HG02763 (cell line): ENCODE measurements around the gene PQBP1.
"Not testable (repeated sequence)": the region's sequence is repeated elsewhere in the genome, so short reads cannot be mapped to it uniquely, and the experiment has no call there.

Experiments used
- ATAC-seq: cut with Tn5 transposase; IDR thresholded peaks from one replicate; pipeline ENCODE4 v1.9.1; 2021; ENCODE audit warnings: mild to moderate bottlenecking, moderate library complexity; ENCODE audit not compliant: unreplicated experiment

Gene PQBP1, protein sequence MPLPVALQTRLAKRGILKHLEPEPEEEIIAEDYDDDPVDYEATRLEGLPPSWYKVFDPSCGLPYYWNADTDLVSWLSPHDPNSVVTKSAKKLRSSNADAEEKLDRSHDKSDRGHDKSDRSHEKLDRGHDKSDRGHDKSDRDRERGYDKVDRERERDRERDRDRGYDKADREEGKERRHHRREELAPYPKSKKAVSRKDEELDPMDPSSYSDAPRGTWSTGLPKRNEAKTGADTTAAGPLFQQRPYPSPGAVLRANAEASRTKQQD

DNA sequence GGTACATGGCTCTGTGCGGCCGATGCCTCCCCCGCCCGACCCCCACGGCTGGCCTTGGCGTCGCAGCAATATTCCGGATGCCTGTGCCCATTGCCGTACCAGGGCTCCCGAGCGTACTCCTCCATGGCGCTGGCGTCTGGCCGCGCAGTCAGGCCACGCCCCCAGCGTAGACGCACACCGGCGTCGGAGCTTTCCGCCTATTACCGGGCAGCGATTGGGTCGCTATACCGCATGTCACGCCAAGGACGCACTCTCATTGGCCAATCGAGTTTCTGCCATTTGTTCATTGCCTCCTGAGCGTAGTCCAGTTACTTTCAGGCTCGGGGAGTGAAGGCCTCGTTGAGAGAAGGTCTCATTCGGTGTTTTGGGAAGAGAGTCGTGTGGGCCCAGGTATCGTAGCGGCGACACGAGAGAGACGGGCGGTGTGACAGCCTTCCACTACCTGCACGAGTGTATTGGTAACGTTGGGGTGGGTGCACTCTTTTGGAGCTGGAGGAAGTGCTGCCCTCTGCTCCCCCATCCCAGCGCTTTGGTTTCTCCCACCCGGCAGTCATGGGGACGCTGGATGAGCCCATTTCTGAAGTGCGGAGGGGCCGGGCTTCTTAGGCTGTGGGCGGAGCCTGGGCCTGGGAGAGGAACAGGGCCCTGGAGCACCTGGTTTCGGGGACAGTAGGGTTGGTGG lies at the start of gene PQBP1, which contains the start of gene TIMM17B:
Gene PQBP1 (plus strand): TSS at position 306 of the 682 bp plus-strand sequence. CDS start 580 bp downstream, outside the sequence.
Gene TIMM17B (minus strand): TSS at position 144 of the 682 bp plus-strand sequence. CDS start 19 bp downstream, at position 125.
- peak; percentile 87 for ATAC-seq

- ATAC-seq = no peak
Measured at GRCh38 chrX:48848847-48849246, 48.9 kb upstream of the PQBP1 start.

DNA sequence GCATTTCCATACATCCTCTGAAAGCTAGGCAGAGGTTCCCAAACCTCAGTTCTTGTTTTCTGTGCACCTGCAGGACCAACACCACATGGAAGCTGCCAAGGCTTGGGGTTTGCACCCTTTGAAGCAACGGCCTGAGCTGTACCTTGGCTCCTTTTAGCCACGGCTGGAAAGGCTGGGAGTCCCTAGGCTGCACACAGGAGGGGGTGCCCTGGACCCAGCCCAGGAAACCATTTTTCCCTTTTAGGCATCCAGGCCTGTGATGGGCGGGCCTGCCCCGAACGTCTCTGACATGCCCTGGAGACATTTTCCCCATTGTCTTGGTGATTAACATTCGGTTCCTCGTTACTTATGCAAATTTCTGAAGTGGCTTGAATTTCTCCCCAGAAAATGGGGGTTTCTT lies 44.9 kb upstream of the PQBP1 start:
- ATAC-seq = no peak

DNA sequence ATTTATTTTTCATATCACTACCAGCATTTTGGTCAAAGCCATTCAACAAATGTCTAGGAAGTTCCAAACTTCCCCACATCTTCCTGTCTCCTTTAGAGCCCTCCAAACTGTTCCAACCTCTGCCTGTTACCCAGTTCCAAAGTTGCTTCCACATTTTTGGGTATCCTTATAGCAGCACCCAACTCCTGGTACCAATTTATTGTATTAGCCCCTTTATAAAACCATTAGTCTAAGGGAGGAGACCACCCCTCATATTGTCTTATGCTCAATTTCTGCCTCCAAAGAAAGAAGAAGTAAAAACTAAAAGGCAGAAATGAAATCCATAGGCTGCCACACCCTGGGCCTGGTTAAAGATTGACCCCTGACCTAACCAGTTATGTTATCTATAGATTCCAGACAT lies 44.2 kb upstream of the PQBP1 start:
- ATAC-seq = not testable (repeated sequence)

DNA sequence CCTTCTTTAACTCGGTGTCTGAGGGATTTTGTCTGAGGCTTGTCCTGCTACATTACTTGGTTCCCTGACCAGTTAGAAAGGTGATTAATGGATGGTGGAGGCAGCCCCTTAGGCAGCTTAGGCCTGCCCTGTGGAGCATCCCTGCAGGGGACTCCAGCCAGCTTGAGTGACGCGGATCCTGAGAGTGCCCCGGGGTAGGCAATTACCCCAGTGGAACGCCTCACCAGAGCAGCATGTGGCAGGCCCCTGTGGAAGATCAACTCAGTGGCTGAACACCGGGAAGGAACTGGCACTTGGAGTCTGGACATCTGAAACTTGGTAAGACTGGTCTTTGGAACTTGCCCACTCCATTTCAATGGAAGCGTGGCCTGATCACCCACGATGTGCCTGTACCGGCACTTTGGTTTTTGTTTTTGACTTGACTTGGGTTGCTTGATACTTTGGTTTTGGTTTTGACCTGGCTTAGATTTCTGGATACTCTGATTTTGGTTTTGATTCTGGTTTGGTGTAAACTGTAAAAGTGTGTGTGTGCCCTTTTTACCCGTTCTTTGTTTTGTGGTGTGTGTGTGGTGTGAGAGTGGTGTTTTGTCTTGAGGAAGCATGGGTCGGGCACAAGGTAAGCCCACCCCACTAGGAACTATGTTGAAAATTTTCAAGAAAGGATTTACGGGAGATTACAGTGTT lies 43.5 kb upstream of the PQBP1 start:
- ATAC-seq = not testable (repeated sequence)

DNA sequence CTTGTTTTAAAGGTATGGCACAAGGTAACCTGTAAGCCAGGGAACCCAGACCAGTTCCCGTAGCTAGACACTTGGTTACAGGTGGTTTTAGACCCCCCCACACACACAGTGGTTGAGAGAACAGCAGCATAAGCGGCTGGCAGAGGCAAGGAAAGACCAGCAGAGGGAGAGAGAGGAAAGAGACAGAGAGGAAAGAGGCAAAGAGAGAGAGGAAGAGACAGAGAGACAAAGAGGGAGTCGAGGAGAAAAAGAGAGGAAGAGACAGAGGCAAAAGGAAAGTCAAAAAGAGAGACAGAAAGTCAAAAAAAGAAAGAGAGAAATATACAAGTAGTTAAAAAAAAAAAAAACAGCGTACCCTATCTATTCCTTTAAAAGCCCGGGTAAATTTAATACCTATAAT lies 42.8 kb upstream of the PQBP1 start:
- ATAC-seq = no peak

- no peak for ATAC-seq
Measured at GRCh38 chrX:48864210-48864609, 33.5 kb upstream of the PQBP1 start.

DNA sequence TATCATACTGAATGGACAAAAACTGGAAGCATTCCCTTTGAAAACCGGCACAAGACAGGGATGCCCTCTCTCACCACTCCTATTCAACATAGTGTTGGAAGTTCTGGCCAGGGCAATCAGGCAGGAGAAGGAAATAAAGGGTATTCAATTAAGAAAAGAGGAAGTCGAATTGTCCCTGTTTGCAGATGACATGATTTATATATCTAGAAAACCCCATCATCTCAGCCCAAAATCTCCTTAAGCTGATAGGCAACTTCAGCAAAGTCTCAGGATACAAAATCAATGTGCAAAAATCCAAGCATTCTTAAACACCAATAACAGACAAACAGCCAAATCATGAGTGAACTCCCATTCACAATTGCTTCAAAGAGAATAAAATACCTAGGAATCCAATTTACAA lies 25.7 kb upstream of the PQBP1 start:
- not testable (repeated sequence) for ATAC-seq

DNA sequence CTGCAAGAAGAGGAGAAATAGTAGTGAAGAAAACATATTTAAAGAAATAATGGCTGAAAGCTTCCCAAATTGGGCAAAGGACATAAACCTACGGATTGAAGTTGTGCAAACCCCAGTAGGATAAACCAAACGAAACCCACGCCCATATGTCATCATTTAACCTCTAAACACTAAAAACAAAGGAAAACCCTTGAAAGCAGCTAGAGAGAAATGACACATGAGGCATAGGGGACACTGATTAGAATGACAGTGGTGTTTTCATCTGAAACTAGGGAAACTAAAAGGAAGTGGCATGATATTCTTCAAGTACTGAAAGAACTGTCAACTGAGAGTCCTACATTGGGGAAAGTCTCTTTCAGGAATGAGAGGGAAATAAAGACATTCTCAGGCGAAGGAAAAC lies 20.8 kb upstream of the PQBP1 start:
- not testable (repeated sequence) for ATAC-seq

GRCh38 chrX:48883729-48884128 lies 14.0 kb upstream of the PQBP1 start:
- ATAC-seq = no peak

GRCh38 chrX:48886586-48886985 lies 11.1 kb upstream of the PQBP1 start:
- ATAC-seq = not testable (repeated sequence)

DNA sequence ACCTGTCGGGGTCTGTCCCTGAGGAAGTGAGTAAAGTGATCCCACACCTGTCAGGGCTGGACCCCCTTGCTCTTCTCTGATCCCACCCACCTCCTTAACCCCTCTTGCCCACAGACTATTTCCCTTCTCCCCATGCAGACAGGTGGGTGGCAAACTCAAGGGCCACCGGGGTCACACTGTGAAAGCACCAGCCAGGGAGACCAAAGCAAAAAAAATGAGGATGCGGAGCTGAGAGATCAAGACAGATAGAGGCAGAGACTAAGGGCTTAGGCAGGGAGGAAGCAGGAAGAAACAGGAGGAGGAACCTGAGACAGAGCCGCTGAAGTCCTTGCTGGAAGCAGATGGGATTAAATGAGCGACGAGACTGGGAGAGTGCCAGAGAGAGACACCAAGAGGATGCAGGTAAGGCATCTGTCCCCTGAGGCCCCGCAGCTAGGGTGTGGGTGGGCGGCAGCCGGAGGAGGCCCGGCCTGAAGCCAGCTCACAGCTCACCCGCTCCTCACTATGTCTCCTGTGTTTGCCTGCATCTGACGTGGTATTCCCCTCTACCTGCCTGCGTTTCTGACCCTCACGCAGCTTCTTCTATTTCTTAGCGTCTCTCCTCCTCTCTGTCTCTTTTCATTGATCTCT lies 7.3 kb upstream of the PQBP1 start:
- no peak for ATAC-seq

DNA sequence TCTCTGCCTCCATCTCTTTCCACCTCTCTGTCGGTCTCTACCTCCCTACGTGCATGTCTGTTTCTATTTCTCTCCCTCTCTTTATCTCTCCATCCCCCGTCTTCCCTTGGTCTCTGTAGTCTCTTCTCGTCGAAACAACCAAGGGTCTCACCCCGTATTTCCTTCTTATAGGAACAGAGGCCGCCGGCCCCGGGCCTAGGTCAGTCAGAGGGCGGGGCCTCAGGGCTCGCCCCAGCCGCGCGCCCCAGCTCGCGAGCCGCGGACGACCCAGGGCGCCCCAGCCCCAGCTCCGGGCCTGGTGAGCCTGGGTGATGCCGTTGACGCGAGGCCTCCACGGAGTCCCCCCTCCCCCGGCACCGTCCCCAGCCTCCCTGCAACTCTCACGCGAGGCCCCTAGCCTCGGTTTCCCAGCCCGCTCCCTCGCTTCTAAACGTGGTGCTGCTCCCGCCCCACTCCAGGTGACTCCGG lies 6.8 kb upstream of the PQBP1 start:
- ATAC-seq = peak; percentile 32

DNA sequence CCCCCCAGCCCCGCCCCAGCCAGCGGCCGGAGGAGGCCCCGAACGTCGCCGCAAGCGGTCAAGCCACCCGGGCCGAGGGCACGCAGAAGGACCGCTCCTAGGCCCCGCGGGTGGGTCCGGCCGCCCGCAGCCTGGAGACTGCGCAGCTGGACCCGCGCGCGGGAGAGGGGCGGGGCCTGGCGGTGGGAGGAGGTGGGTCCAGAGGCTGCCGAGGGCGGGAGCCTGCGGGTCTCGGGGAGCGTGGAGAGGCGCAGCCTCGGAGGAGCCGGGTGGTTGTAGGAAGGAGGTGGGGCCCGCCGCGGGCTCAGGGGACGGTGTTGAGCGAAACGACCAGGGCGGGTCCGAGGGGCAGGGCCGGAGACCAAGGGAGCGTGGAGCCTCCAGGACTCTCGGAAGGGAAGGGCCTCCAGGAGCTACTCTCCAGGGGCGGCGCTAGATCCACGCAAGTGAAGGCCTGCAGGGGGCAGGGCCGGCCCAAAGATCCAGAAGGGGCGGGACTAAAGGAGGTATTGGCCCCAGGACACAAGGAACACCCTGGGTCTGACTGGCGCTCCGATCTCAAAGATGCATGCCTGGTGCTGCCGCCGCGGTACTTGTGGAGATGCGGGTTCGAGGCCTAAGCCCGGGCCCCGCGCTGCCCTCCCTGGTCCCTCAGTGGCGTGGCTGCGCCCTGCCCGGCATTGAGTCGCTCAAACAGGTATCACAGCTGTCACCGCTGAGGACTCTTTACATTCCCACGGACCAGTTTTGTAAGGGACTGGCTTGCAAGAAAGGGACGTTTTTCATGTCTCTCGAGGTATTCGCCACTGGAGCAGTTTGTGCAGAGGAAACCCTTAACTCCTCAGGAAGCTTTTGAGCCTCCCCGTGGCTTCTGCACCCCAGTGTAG lies 6.1 kb upstream of the PQBP1 start:
- peak; percentile 64 for ATAC-seq

DNA sequence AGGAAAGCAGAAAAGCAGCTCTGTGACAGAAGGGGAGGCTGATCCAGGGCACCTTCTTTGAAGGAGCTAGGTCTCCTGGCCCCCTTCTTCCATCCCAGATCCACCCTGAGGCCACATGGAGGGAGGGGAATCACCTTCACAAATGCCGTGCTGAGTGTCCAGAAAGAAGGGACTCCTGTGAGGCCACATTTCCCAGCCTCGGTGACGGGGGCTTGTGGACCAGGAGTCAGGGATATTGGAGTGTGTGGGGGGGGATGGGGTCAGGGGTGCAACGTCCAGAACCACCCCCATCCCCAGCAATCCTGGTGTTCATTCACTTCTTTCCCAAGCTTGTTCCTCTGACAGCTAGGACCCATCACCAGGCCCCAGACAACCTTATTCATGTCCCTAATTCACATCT lies 4.8 kb upstream of the PQBP1 start:
- no peak for ATAC-seq

DNA sequence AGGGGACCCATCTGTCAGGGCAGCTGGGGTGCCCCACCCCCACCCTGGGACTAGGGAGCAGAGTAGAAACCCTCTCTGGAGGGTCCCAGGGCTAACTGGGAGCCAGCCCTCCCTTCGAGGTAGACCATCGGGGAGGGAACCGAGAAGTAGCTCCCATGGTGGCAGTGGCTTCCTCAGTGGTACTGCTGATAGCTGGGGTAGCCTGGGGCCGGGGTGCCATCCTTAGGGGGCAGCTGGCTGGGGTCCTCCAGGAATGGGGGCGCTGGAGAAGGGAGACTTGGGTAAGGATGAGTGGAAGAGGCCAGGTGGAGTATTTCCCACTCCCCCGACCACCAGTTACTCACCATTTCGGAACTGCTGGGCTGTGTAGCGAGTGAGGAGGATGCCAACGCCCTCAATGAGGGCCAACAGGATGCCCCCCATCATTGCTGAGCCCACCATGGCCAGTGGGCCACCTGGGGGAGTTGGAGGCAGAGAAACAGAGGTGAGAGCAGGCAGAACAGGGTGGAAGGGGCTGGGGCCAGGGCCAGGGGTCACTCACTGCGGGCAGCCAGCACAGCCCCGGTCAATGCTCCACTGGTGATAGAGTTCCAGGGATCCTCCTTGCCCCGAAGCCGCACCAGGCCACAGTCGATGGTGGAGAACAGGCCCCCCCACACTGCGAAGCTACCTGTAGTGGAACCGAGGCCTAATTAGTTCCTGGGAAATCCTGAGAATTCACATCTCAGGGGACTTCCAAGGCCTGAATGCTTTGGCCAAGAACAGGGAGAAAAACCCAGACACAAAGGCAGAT lies 4.0 kb upstream of the PQBP1 start:
- ATAC-seq = no peak

GRCh38 chrX:48894891-48895290 lies 2.8 kb upstream of the PQBP1 start:
- no peak for ATAC-seq

DNA sequence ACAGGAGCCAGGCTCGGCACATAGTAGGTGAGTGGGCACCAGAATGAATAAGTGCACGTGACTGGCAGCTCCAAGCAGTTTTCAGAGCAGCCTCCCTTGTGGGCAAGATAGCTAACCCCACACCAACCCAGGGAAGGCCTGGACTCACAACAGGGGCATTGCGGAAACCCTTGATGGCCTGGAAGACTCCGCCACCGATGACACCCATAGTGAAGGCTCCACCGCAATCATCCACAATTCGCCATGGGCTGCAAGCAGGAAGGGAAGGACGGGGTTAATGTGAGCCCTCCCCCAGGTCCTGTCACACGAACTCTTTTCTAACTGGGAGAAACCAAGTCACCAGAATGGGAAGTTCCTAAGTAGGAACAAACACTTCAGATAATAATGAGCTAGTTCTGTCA lies 1.1 kb upstream of the PQBP1 start:
- ATAC-seq = no peak

GRCh38 chrX:48897157-48897624 lies 539 bp upstream of the PQBP1 start:
- ATAC-seq = peak; percentile 17
